Trophoblast cell (in vitro differentiated cells and primary cell): ENCODE results near the gene ADAMTS15.

ENCODE experiments used
- DNase-seq, 2 donors: peaks; one replicate each; pipeline ENCODE4 v3.0.0-alpha.2; 2016
- H2AFZ ChIP-seq: 2 replicates; pipeline ENCODE4 v1.6.1; 2013; ENCODE audit warnings: low read length, moderate library complexity, mild to moderate bottlenecking; ENCODE audit not compliant: insufficient read depth, poor library complexity
- H2AK5ac ChIP-seq: 2 replicates; pipeline ENCODE4 v1.6.1; 2013; ENCODE audit warnings: mild to moderate bottlenecking, low read length
- H2BK120ac ChIP-seq: 2 replicates; pipeline ENCODE4 v1.6.1; 2013; ENCODE audit warnings: low read length, mild to moderate bottlenecking, moderate library complexity; ENCODE audit not compliant: insufficient read depth, poor library complexity
- H2BK12ac ChIP-seq: 2 replicates; pipeline ENCODE4 v1.6.1; 2013; ENCODE audit warnings: mild to moderate bottlenecking, low read length, moderate library complexity
- H2BK5ac ChIP-seq: 2 replicates; pipeline ENCODE4 v1.6.1; 2013; ENCODE audit warnings: low read length, low read depth, moderate library complexity, mild to moderate bottlenecking; ENCODE audit not compliant: poor library complexity
- H3K14ac ChIP-seq: 2 replicates; pipeline ENCODE4 v1.6.1; 2013; ENCODE audit warnings: mild to moderate bottlenecking, low read length
- H3K18ac ChIP-seq: 2 replicates; pipeline ENCODE4 v1.6.1; 2013; ENCODE audit warnings: mild to moderate bottlenecking, low read length
- H3K23ac ChIP-seq: 2 replicates; pipeline ENCODE4 v1.6.1; 2013; ENCODE audit warnings: low read length
- H3K27ac ChIP-seq: 2 replicates; pipeline ENCODE4 v1.5.1; 2013; ENCODE audit warnings: low read depth, mild to moderate bottlenecking, inconsistent platforms, low read length, moderate library complexity
- H3K27me3 ChIP-seq: 2 replicates; pipeline ENCODE4 v1.6.1; 2013; ENCODE audit warnings: inconsistent platforms, mild to moderate bottlenecking, low read length, moderate library complexity; ENCODE audit not compliant: insufficient read depth
- H3K36me3 ChIP-seq, 2 experiments: 1 replicate in 1 of 2; 2 replicates in 1 of 2; pipeline ENCODE4 v1.6.1; 2013; ENCODE audit warnings: low read length in 2 of 2, mild to moderate bottlenecking in 2 of 2, moderate library complexity in 1 of 2; ENCODE audit not compliant: insufficient read depth in 2 of 2, control insufficient read depth in 1 of 2
- H3K4ac ChIP-seq: 2 replicates; pipeline ENCODE4 v1.6.1; 2013; ENCODE audit warnings: low read depth, mild to moderate bottlenecking, low read length, moderate library complexity
- H3K4me1 ChIP-seq, 2 experiments: 1 replicate in 1 of 2; 2 replicates in 1 of 2; pipeline ENCODE4 v1.6.1; 2013; ENCODE audit warnings: low read length in 2 of 2, mild to moderate bottlenecking in 2 of 2, moderate library complexity in 1 of 2; ENCODE audit not compliant: insufficient read depth in 2 of 2, control insufficient read depth in 1 of 2
- H3K4me2 ChIP-seq: 2 replicates; pipeline ENCODE4 v1.6.1; 2013; ENCODE audit warnings: inconsistent platforms, mild to moderate bottlenecking, low read length, moderate library complexity
- H3K4me3 ChIP-seq: 2 replicates; pipeline ENCODE4 v1.5.1; 2013; ENCODE audit warnings: mild to moderate bottlenecking, low read depth, low read length, inconsistent platforms
- H3K79me1 ChIP-seq: one replicate; pipeline ENCODE4 v1.6.1; 2013; ENCODE audit warnings: low read length
- H3K79me2 ChIP-seq: 2 replicates; pipeline ENCODE4 v1.6.1; 2013; ENCODE audit warnings: low read length, mild to moderate bottlenecking; ENCODE audit not compliant: control insufficient read depth, insufficient read depth, poor library complexity
- H3K9ac ChIP-seq: 2 replicates; pipeline ENCODE4 v1.6.1; 2013; ENCODE audit warnings: mild to moderate bottlenecking, low read length
- H3K9me3 ChIP-seq: 2 replicates; pipeline ENCODE4 v1.6.1; 2013; ENCODE audit warnings: low read depth, mild to moderate bottlenecking, control low read depth, inconsistent platforms, low read length; ENCODE audit not compliant: insufficient read depth
- H4K12ac ChIP-seq: 2 replicates; pipeline ENCODE4 v1.6.1; 2013; ENCODE audit warnings: low read depth, mild to moderate bottlenecking, low read length, moderate library complexity
- H4K8ac ChIP-seq: 2 replicates; pipeline ENCODE4 v1.6.1; 2013; ENCODE audit warnings: low read depth, mild to moderate bottlenecking, low read length, moderate library complexity
- H4K91ac ChIP-seq: one replicate; pipeline ENCODE4 v1.6.1; 2013; ENCODE audit warnings: low read depth, mild to moderate bottlenecking, low read length, moderate library complexity
- WGBS: extraction: QIAGEN DNeasy Blood & Tissue Kit; methylation state at CpG from one replicate; pipeline ENCODE4 v1.1.7; 2013; ENCODE audit warnings: missing lambda C conversion rate; ENCODE audit not compliant: insufficient read length, insufficient coverage; ENCODE audit errors: extremely low coverage; 5-methylcytosine and 5-hydroxymethylcytosine counted together

Gene ADAMTS15

GRCh38 chr11:130473056-130473794 is 24.8 kb downstream of the ADAMTS15 start:
- no CpG with 5 or more reads among the region's 52 CpGs for WGBS
- H4K8ac ChIP-seq: no peak overlapping the region
- no peak overlapping the region for H3K9ac ChIP-seq
- H3K79me1 ChIP-seq: no peaks in the 10 kb centered on the region
- H2BK12ac ChIP-seq: no peak overlapping the region
- peaks cover 4 to 7% of the 10 kb centered on the region in 2 experiments for H3K4me1 ChIP-seq
- DNase-seq: no peak
- no peaks in the 10 kb centered on the region for H3K79me2 ChIP-seq
- H3K4me2 ChIP-seq: no peak overlapping the region
- no peaks in the 10 kb centered on the region for H3K36me3 ChIP-seq
- peaks cover 4% of the 10 kb centered on the region for H3K9me3 ChIP-seq
- no peaks in the 10 kb centered on the region for H3K27me3 ChIP-seq
- no peak overlapping the region for H2AFZ ChIP-seq
- no peak overlapping the region for H3K18ac ChIP-seq
- no peak overlapping the region for H2BK5ac ChIP-seq
- no peak overlapping the region for H2BK120ac ChIP-seq
- no peak overlapping the region for H3K27ac ChIP-seq
- H3K23ac ChIP-seq: no peak overlapping the region
- H2AK5ac ChIP-seq: no peak overlapping the region
- H3K4ac ChIP-seq: no peak overlapping the region
- H3K14ac ChIP-seq: no peak overlapping the region
- no peak overlapping the region for H4K12ac ChIP-seq
- no peak overlapping the region for H3K4me3 ChIP-seq
- H4K91ac ChIP-seq: no peak overlapping the region

DNA sequence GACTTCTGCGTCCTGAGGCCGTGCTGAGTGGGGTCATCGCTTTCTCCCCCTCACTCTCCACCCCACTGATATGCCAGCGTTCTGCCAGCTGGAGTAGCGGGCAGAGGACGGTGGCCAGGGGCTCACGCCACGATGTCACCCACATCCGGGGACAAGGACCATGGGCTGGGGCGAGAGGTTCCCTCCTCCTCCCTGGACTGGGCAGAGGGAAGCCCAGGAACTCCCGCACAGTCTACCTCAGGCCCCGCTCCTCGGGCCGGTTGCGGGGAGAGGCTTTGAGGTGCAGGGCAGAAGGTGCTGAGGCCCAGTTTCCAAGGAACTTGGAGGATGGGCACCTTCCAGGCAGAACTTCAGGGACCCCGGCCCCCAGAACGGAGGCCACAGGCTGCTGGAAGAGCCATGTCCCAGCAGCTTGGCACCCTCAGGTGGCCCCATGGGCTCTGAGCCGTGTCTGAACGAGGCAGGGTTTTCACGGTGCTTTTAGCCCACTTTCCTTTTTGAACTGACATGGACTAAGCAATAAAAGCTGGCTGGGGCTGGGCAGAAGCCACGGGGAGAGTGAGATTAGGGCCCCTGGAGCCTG is 25.4 kb downstream of the ADAMTS15 start:
- no peak for DNase-seq
- H4K91ac ChIP-seq: no peak overlapping the region
- no peak overlapping the region for H2BK12ac ChIP-seq
- no peak overlapping the region for H4K12ac ChIP-seq
- no peak overlapping the region for H3K23ac ChIP-seq
- no peak overlapping the region for H3K27ac ChIP-seq
- no CpG with 5 or more reads among the region's 21 CpGs for WGBS
- no peak overlapping the region for H2AK5ac ChIP-seq
- H3K14ac ChIP-seq: no peak overlapping the region
- H3K4me3 ChIP-seq: no peak overlapping the region
- H3K4me2 ChIP-seq: no peak overlapping the region
- H3K9me3 ChIP-seq: peaks cover 4% of the 10 kb centered on the region
- H3K79me2 ChIP-seq: no peaks in the 10 kb centered on the region
- no peak overlapping the region for H4K8ac ChIP-seq
- H3K79me1 ChIP-seq: no peaks in the 10 kb centered on the region
- H3K9ac ChIP-seq: no peak overlapping the region
- no peak overlapping the region for H3K4ac ChIP-seq
- no peak overlapping the region for H2BK120ac ChIP-seq
- no peak overlapping the region for H2AFZ ChIP-seq
- no peaks in the 10 kb centered on the region for H3K27me3 ChIP-seq
- H2BK5ac ChIP-seq: no peak overlapping the region
- H3K36me3 ChIP-seq: no peaks in the 10 kb centered on the region
- peaks cover 5 to 12% of the 10 kb centered on the region in 2 experiments for H3K4me1 ChIP-seq
- no peak overlapping the region for H3K18ac ChIP-seq

- Histone ChIP-seq H4K91ac (no peak overlapping the region), H3K23ac (no peak overlapping the region), H4K12ac (no peak overlapping the region), H3K79me1 (no peaks in the 10 kb centered on the region), H3K4ac (no peak overlapping the region), H3K14ac (no peak overlapping the region), H3K79me2 (no peaks in the 10 kb centered on the region), H3K36me3 (no peaks in the 10 kb centered on the region), H3K4me3 (no peak overlapping the region), H3K18ac (no peak overlapping the region), H2AFZ (no peak overlapping the region), H3K4me1 (peaks cover 5 to 12% of the 10 kb centered on the region in 2 experiments), H3K27ac (no peak overlapping the region), H2BK12ac (no peak overlapping the region), H3K9me3 (peaks cover 7% of the 10 kb centered on the region), H2AK5ac (no peak overlapping the region), H3K27me3 (no peaks in the 10 kb centered on the region), H2BK120ac (no peak overlapping the region), H4K8ac (no peak overlapping the region), H2BK5ac (no peak overlapping the region), H3K9ac (no peak overlapping the region), H3K4me2 (no peak overlapping the region)
- no CpG with 5 or more reads among the region's 12 CpGs for WGBS
- DNase-seq: no peak
These were observed 26.4 kb downstream of the ADAMTS15 start for GRCh38 chr11:130474637-130475400.

GRCh38 chr11:130475426-130476053 is 27.1 kb downstream of the ADAMTS15 start:
- no CpG with 5 or more reads among the region's 10 CpGs for WGBS
- Histone ChIP-seq H3K4me2 (no peak overlapping the region), H2BK120ac (no peak overlapping the region), H3K4ac (no peak overlapping the region), H3K14ac (no peak overlapping the region), H4K91ac (no peak overlapping the region), H2BK12ac (no peak overlapping the region), H2BK5ac (no peak overlapping the region), H4K12ac (no peak overlapping the region), H3K18ac (no peak overlapping the region), H4K8ac (no peak overlapping the region), H3K36me3 (no peaks in the 10 kb centered on the region), H3K79me2 (no peaks in the 10 kb centered on the region), H3K27me3 (no peaks in the 10 kb centered on the region), H3K4me3 (no peak overlapping the region), H2AFZ (no peak overlapping the region), H3K4me1 (peaks cover 5 to 12% of the 10 kb centered on the region in 2 experiments), H2AK5ac (no peak overlapping the region), H3K9ac (no peak overlapping the region), H3K79me1 (no peaks in the 10 kb centered on the region), H3K23ac (no peak overlapping the region), H3K9me3 (peaks cover 6% of the 10 kb centered on the region), H3K27ac (no peak overlapping the region)
- no peak for DNase-seq
